ENCODE results near the gene C4orf54. TPM values are rescaled to one million over a fixed set of nuclear protein-coding genes. Genes with fewer than 3 reads are reported as not detected.

Gene C4orf54
- total RNA-seq = under 0.01 TPM in 2 replicates

DNA sequence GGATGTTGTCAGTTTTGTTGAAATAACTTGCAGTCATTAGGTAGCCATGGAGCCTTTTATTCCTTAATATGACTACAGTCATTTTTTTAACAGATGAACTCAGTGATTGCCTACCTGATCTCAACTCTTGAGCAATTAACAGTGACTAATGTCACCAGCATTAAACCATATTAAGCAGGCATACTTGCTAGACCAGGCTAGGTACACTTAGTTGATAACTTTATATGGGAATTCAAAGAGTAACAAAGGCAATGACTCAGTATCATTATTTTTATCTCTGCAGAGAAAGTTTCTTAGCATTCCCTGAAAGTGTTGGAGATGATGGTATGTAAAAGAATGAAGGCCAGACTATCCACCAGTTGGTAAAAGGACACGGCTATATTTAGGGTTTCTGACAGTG lies at the start of gene C4orf54:
TSS of gene C4orf54 (minus strand) at position 31 of the 400 bp plus-strand sequence. CDS start 3,180 bp downstream, outside the sequence.
- DNase-seq (ENCODE audit: low read depth in 2 of 2) = no peak

DNA sequence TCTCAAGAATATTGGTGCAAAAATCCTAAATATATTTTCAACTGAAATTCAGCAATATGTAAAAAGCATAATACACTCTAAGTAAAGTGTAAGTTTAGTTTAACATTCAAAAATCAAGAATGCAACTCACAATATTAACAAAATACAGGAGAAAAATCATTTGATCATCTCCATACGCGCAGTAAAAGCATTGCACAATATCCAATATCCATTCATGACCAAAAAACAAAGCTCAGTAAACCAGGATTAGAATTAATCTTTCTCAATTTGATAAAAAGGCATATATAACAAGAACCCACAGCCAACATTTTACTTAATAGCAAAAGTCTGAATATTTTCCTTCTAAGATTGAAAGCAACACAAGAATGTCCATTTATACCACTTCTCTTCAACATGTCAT lies 48.3 kb upstream of the C4orf54 start:
- no peak for DNase-seq (ENCODE audit: low read depth in 2 of 2)

DNA sequence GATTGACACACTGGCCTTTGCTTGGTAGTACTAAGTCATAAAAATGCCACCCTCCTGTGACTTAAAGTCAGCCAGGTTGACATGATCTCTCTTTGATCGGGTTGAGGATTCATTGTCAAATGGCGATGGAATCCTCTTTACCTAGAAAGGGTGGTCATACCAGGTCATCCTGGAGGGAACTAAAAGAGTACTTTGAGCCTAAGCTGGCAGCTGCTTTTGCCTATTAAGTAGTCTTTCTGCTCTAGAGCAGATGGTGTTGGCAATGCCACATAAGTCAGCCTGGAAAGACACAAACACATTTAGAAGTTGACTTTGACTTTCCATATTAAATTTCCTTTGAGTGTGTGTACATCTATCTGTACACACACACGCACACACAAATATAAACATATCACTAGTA lies 39.2 kb upstream of the C4orf54 start:
- DNase-seq (ENCODE audit: low read depth in 2 of 2) = no peak

DNA sequence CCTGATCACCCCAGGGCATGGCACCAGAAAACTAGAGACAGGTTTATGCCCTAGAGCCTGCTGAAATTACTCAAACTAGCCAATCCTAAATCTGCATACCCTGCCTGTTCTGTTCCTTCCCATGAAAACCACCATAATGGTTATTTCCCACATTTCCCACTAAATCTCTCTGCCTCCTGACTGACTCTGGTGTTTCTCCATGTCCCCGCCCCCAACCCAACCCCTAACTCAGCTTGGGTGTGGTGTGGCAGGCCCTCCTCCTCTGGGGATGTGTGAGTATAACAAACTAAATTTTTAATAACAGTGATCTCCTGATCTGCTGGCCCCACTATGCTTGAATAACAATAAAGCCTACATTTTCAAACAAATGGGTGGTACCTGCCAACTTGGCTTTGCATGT lies 35.5 kb upstream of the C4orf54 start:
- no peak for DNase-seq (ENCODE audit: low read depth in 2 of 2)

DNA sequence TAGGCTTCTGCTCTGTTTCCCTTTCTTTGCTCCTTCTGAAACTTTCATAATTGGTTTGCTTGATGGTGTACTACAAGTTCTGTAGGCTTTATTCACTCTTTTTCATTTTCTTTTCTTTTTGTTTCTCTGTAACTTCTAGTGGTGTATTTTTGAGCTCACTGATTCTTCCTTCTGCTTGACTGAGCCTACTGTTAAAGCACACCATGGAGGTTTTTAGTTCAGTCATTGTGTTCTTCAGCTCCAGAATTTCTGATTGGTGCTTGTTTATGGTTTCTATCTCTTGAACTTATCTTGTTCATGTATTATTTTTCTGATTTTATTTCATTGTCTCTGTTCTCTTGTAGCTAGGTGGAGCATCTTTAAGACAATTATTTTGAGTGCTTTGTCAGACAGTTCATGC lies 33.4 kb upstream of the C4orf54 start:
- DNase-seq (ENCODE audit: low read depth in 2 of 2) = no peak

DNA sequence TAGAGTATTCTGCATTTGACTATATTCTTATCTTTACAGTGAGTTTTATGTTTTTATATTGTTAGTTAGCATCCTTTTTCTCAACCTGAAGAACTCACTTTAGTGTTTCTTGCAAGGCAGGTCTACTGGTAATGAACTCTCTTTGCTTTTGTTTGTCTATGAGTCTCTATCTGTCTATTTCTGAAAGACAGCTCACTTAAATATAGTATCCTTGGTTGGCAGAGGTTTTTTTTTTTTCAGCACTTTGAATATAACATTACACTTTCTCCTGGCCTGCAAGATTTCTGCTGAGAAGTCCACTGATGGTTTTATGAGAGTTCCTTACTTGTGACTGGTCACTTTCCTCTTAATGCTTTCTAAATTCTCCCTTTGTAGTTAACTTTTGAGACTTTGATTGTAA lies 32.8 kb upstream of the C4orf54 start:
- no peak for DNase-seq (ENCODE audit: low read depth in 2 of 2)

DNA sequence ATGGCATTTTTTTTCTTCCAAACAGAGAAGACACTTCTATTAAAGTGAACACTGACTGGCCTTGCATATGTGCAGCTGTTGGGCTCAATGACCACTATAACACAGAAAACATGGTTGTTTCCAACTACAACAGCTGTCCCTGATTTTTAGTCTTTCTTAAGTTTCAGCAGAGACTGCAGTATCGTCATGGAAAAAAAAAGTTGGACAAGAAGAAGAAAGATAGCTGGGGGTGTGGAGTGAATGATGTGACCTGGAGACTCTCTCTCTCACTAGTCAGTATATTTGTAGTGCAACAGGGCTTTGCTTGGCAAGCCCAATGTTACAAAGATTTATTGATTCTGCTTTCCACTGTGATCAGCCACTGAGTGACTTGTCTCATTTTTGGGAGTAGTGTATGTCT lies 29.5 kb upstream of the C4orf54 start:
- no peak for DNase-seq (ENCODE audit: low read depth in 2 of 2)

DNA sequence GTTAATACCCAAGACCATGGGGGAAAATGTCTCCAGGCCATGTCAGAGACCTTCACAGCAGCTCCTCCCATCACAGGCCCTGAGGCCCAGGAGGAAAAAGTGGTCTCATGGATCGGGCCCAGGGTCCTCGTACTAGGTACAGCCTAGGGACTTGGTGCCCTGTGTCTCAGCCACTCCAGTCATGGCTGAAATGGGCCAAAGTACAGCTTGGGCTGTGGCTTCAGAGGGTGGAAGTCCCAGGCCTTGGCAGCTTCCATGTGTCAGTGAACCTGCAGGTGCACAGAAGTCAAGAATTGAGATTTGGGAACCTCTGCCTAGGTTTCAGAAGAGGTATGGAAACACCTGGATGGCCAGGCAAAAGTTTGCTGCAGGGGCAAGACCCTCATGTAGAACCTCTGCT lies 27.6 kb upstream of the C4orf54 start:
- no peak for DNase-seq (ENCODE audit: low read depth in 2 of 2)

DNA sequence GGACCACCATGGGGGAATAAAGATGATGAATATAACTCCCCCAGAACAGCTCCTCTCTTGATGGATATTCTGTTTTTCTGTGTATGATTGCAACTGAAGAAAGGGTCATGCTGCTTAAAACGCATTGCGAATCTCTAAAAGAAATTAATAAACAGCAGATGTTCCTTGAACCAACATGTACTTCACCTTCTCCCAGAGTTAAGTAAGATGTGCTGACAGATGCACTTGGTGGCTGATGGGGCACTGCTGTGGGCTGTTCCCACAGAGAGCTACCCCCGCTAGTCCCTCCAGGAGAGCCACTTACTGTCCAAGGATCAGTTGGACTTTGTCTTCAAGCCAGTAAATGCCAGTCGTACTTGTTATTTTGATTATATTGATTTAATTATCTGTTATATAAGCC lies 26.3 kb upstream of the C4orf54 start:
- DNase-seq (ENCODE audit: low read depth in 2 of 2) = no peak

DNA sequence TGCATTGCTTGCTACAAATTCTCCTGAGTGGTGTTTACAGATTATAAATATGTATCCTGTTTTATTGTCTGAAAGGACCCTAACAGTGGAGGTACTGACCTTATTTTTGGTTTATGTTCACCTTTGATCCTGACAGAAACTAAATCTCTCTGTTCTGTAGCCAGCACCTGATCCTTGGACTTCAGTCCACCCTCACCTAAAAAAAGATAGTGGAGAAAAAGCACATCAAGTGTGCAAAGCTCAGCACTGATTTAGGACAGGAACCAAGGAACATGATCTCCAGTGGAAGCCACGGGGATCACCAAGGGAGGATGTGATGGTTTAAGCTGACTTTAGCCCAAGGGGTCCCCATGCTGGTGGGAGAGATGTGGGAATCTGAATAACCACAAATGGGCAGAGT lies 22.3 kb upstream of the C4orf54 start:
- no peak for DNase-seq (ENCODE audit: low read depth in 2 of 2)

DNA sequence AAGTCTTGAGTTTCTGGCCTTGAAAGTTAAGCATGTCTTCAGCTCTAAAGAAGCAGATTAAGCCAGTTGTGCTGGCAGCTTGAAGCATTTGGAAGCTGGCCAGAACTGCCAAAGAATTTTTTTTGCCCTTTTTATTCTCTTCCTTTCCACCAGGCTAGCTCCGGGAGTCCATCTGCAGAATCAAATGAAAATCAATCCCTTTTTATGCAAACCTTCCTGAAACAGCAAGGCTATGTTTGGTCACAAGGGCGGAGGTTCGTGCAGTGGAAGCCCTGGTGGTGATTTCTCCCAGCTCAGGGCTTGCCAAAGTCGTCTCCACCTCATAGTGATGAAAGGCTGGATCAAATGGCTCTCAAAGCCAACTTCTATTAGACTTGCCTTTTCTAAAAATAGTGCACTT lies 21.6 kb upstream of the C4orf54 start:
- no peak for DNase-seq (ENCODE audit: low read depth in 2 of 2)

DNA sequence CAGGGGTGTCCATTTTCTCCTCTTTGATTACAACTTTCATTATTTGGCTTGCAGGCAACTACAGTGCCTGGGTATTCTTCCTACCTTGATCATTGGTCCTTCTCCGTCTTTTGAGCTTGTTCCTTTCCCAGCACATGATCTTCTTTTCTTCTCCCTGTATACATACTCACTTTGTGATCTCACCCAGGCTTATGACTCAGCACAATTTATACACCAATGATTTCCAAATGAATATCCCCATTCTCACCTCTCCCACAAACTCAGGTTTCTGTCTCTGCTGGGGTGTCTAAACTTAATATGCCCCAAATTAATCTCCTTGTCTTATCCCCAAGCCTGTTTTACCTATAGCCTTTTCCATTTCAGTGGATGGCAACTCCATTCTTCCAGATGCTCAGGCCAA lies 19.5 kb upstream of the C4orf54 start:
- no peak for DNase-seq (ENCODE audit: low read depth in 2 of 2)

DNA sequence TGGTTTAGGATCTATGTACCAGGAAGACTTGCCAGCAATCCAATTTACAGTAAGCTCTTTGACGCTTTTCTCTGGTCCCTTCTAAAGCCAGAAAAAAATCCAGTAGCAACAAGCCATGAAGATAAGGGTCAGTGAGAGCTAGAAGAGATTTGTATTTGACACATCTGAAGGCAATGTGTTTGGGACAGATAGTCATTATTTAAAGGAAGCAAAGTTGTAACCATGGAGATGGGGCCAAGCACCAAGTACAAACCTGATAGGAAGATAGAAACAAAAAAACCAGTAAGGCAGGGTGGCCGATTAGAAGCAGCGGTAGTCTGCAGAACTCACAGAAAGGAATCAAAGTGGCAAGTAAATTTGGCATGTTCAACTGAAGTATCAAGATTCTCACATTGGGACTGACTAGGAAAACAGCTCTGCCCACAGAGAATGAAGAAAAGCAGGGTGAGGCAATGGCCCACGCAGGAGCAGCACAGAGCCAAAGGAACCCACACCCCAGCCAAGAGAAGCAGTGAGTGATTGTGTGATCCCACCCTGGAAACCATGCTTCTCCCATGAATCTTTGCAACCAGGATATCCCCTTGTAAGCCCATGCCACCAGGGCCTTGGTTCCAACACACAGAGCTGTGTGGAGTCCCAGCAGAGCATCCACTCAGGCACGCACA lies 12.9 kb upstream of the C4orf54 start:
- no peak for DNase-seq (ENCODE audit: low read depth in 2 of 2)

DNA sequence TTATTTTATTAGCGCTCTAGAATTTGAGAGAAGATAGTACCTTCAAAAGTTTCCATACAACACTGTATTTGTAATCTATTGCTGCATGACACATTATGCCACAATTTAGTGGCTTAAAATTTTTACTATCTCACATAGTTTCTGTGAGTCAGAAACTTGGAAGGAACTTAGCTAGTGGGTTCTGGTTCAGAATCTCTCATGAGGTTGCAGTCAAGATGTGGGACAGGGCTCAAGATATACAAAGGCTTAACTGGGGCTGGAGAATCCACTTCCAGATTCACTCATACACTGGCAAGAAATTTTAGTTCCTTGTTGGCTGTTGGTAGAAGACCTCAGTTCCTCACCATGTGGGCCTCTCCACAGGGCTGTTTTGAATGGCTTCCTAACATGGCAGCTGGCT lies 11.5 kb upstream of the C4orf54 start:
- DNase-seq (ENCODE audit: low read depth in 2 of 2) = no peak

DNA sequence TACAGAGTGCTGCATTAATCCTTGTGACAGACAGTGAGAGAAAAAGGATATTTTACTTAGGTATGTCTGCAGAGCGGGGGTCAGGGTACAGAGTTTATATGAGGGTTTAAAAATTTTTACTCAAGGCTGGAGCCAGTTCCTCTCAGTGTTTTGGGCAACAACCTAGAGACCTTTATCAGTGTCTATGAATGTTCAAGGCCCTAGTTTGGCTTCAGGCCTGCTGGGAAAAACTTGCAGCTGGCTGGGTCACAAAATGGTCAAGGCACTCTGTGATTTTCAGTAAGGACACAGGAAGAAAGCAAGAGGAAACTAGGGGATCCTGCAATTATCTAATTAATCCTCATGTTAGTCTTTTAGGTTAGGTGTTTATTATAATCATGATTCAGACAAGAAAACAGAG lies 10.8 kb upstream of the C4orf54 start:
- no peak for DNase-seq (ENCODE audit: low read depth in 2 of 2)

DNA sequence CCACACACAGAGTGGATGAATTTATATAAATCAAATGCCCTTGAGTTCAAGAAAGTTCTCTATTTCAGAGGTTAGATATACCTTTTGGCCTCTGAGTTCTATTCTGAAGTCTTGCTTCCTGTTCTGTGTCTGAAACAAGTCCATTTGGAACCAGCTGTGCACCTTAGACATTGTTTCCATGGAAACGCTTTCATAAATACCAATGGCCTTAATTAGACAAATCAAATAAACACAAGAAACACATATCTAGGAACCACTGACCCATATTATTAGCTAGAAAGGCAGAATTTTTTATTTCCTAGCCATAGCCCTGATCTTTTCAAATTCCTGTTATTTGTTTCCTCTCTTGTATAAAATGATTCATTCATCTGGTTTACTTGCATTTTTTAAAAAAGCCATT lies 8.4 kb upstream of the C4orf54 start:
- no peak for DNase-seq (ENCODE audit: low read depth in 2 of 2)

DNA sequence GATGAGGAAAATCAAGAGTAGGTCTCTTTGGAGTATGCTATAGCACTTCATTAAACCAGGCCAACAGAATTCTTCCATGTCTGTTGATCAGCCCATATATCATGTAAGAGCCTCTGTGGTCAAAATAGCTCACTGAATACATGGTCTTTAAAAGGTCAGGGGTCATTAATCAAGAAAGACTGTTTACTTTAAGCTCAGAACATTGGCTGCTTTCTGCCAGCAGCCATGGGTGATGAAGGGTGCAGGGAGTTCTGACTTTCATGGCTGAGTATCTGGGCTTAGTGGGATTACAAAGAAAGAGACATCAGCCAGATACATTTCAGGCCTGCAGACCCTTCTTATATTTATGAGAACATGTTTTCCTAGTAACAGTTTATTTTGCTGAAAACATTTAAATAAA lies 7.1 kb upstream of the C4orf54 start:
- DNase-seq (ENCODE audit: low read depth in 2 of 2) = no peak

DNA sequence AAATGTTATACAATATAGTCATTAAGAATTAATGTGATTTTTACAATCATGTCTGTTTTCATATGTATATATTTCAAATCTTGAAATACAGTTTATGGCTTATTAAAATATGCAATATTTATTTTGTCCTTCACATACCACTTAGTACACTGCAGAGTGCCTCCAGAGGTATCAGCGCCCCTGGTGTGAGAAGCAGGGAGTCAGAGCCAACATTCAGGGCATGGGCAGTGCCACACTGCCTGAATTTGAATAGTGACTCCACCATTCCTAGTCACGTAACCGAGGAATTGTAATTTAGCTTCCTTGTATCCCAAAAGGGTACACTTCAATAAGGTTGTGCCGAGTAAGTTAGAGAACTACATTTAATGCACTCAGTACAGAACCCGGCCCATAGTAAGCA lies 4.3 kb upstream of the C4orf54 start:
- no peak for DNase-seq (ENCODE audit: low read depth in 2 of 2)

DNA sequence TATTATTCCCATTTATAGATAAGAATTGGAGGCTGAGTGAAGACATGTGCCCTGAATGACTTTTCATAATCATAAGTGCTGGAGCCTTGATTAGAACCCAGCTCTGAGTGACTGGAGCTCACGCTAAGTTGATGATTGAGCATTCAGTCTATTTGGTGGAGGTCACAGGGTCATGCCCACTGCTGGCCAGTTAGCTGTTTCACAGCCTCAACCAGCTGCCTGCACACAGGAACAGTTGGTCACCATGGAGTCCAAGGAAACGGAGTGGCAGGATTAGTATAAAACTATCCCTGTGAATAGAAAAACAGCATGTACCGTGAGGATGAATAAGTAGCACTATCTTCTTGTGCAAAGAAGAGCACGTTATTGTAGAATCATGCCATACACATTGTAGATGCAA lies 1.0 kb upstream of the C4orf54 start:
- no peak for DNase-seq (ENCODE audit: low read depth in 2 of 2)

DNA sequence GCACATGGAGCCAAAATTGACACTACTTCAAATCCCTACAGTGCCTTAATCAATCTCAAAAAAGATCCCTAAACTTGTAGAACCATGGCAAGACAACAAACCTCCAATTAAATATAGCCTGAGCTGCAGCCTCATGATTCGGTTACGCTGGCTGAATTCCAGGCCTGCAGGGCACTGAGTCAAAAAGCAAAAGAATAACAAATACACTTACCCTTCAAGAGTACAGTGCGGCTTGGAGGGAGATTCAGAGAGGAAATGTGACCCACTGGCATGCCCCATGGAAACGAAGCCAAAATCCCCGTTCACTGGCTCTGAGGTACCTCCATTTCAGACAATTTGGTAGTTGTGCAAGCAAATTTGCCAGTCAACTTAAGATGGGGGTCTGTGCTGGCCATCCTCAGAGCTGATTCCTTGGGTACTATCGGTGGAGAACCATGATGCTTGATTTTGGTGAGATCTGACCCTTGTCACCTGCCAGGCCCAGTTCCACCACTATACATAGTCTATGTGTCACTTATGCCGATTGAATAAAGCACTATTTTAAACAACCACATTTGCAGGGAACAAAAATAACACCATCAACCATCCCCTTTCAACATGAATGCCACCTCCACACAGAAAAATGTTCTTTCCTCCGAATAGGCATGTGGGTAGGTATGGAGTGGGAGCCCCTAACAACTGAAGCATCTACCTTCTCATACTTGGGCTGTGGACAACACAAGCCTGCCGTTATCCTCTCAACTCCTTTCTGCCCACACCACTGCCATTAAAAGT lies 2.1 kb downstream of the C4orf54 start:
- peak in 1 of 2 donors; percentile 10 for DNase-seq (ENCODE audit: low read depth in 2 of 2)

DNA sequence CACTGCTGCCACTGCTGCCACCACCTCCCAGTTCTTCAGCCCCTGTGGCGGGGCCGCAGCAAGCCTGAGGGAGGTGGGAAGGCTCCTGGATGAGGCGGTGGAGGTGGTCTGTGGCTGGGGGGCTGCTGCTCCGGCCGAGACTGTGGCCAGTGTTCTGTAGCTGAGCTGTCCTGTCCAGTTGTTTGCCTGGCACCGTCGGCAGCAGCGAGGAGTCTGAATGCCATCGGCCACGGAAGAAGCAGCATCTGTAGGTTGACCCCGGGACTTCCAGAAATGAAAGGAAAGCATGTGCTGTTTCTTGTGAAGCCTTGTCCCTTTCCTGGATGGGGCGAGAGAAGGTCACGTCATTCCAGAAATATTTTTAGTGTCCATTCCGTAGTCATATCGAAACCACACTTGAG lies 3.3 kb downstream of the C4orf54 start:
- DNase-seq (ENCODE audit: low read depth in 2 of 2) = peak in 1 of 2 donors; percentile 1

DNA sequence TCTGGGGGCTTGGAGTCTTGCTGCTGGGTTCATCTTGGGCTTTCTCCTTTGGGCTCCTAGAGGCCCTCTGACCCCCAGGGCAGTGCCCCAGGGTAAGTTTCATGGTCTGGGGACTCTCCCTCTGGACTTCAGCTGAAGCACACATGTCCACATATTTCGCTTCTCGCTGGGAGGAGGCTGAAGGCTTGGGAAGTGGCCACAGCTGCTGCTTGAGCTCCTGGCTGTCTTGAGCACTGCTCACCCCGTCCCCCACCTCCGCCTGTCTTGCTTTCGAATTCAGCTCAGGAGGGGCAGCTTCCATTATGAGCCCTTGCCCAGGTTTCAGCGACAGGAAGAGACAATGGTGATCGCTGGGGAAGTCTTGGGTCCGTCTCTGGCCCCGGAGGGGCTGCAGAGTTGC lies 3.7 kb downstream of the C4orf54 start:
- no peak for DNase-seq (ENCODE audit: low read depth in 2 of 2)

All from dermis microvascular lymphatic vessel endothelial cell (primary cell).